HG03064 (cell line): ENCODE measurements around the gene LST1.

Experiments used
- ATAC-seq: cut with Tn5 transposase; IDR thresholded peaks from one replicate; pipeline ENCODE4 v1.9.1; 2021; ENCODE audit warnings: low read depth; ENCODE audit not compliant: unreplicated experiment

Gene LST1

DNA sequence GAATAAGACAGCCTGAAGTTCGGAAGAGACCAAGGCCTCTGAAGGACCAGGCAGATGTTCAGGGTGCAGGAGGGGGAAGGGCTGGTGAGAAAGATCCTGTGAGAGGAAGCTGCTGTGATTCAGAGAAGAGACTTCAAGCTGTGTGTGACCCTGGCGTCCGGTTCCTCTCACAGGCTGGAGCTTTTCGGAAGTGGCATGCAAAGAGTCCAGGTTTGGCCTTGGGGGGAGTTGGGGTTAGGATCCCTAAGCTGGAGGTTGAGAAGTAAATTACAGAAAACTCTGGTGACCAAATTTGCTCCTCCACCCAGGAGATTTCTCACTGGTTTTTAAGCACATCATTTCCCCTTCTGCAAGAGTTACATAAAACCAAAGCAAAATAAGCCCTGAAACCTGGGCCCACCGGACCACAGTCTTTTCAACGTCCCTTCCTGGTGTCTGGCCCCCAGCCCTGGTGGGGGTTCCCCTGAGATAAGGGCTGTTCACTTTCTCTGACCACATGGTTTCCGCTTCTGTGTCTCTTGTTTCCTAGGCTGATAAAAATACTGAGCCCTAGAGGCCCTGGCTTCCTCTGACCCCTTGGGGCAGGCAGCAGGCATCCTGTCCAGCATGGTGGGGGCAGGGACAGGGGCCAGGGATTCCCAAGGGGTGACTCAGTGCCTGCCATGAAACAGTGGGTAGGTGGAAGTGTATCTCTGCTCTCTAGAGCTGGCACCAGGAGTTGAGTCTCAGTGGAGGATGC lies 25.9 kb upstream of the LST1 start:
- ATAC-seq: peak; percentile 51

DNA sequence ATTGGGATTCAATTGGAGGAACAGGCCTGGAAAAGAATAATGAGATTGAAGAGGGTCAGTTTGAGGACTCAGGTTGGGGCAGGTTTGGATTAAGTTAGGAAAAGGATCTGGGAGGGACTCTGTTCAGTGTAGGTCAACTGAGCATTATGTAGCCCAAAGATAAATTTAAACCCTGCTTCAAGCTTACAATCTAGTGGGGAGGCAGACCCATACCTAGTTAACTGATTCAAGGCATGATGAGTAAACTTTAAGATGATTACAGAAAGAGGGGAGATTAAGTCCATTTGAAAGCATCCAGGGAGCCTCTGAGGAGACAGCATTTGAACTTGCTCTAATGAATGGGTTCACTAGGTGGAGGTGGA lies 25.4 kb upstream of the LST1 start:
- no peak for ATAC-seq

GRCh38 chr6:31567531-31568370 lies 18.3 kb upstream of the LST1 start:
- no peak for ATAC-seq

DNA sequence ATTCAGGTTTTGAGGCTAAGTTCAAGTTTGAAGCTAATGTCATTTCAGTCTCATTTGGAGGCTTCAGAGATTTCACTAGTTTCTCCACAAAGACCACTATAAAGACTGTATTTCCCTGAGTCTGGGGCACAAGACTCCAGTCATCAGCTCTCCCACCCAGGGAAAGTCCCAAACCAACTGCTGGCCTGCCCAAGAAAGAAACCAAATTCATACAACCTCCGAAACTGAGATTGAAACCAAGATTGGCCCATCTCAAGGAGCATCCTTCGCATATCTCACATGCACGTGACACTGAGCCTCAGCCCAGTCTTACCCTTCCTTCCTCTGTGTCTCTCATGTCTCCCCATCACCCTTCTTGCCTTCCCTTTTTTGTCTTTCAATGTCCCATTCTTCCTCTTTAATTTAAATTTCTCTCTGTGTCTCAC lies 17.5 kb upstream of the LST1 start:
- peak; percentile 49 for ATAC-seq

- no peak for ATAC-seq
Observed at GRCh38 chr6:31569861-31570536, 16.1 kb upstream of the LST1 start.

GRCh38 chr6:31572041-31572911 lies 13.8 kb upstream of the LST1 start, which contains the start of gene LTA:
Gene LTA (plus strand): TSS chr6:31572289. CDS start chr6:31572743, 454 bp downstream.
- ATAC-seq: peak; percentile 37

DNA sequence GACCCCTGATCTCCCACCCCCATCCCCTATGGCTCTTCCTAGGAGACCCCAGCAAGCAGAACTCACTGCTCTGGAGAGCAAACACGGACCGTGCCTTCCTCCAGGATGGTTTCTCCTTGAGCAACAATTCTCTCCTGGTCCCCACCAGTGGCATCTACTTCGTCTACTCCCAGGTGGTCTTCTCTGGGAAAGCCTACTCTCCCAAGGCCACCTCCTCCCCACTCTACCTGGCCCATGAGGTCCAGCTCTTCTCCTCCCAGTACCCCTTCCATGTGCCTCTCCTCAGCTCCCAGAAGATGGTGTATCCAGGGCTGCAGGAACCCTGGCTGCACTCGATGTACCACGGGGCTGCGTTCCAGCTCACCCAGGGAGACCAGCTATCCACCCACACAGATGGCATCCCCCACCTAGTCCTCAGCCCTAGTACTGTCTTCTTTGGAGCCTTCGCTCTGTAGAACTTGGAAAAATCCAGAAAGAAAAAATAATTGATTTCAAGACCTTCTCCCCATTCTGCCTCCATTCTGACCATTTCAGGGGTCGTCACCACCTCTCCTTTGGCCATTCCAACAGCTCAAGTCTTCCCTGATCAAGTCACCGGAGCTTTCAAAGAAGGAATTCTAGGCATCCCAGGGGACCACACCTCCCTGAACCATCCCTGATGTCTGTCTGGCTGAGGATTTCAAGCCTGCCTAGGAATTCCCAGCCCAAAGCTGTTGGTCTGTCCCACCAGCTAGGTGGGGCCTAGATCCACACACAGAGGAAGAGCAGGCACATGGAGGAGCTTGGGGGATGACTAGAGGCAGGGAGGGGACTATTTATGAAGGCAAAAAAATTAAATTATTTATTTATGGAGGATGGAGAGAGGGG lies 12.6 kb upstream of the LST1 start:
- ATAC-seq: no peak

DNA sequence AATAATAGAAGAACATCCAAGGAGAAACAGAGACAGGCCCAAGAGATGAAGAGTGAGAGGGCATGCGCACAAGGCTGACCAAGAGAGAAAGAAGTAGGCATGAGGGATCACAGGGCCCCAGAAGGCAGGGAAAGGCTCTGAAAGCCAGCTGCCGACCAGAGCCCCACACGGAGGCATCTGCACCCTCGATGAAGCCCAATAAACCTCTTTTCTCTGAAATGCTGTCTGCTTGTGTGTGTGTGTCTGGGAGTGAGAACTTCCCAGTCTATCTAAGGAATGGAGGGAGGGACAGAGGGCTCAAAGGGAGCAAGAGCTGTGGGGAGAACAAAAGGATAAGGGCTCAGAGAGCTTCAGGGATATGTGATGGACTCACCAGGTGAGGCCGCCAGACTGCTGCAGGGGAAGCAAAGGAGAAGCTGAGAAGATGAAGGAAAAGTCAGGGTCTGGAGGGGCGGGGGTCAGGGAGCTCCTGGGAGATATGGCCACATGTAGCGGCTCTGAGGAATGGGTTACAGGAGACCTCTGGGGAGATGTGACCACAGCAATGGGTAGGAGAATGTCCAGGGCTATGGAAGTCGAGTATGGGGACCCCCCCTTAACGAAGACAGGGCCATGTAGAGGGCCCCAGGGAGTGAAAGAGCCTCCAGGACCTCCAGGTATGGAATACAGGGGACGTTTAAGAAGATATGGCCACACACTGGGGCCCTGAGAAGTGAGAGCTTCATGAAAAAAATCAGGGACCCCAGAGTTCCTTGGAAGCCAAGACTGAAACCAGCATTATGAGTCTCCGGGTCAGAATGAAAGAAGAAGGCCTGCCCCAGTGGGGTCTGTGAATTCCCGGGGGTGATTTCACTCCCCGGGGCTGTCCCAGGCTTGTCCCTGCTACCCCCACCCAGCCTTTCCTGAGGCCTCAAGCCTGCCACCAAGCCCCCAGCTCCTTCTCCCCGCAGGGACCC lies 11.7 kb upstream of the LST1 start:
- no peak for ATAC-seq

DNA sequence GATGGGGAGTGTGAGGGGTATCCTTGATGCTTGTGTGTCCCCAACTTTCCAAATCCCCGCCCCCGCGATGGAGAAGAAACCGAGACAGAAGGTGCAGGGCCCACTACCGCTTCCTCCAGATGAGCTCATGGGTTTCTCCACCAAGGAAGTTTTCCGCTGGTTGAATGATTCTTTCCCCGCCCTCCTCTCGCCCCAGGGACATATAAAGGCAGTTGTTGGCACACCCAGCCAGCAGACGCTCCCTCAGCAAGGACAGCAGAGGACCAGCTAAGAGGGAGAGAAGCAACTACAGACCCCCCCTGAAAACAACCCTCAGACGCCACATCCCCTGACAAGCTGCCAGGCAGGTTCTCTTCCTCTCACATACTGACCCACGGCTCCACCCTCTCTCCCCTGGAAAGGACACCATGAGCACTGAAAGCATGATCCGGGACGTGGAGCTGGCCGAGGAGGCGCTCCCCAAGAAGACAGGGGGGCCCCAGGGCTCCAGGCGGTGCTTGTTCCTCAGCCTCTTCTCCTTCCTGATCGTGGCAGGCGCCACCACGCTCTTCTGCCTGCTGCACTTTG lies 10.7 kb upstream of the LST1 start, which contains the start of gene TNF:
Gene TNF, plus strand, starts transcription at position 231 of the 567 bp plus-strand sequence. Its CDS starts 177 bp downstream, at position 408.
- ATAC-seq: no peak

DNA sequence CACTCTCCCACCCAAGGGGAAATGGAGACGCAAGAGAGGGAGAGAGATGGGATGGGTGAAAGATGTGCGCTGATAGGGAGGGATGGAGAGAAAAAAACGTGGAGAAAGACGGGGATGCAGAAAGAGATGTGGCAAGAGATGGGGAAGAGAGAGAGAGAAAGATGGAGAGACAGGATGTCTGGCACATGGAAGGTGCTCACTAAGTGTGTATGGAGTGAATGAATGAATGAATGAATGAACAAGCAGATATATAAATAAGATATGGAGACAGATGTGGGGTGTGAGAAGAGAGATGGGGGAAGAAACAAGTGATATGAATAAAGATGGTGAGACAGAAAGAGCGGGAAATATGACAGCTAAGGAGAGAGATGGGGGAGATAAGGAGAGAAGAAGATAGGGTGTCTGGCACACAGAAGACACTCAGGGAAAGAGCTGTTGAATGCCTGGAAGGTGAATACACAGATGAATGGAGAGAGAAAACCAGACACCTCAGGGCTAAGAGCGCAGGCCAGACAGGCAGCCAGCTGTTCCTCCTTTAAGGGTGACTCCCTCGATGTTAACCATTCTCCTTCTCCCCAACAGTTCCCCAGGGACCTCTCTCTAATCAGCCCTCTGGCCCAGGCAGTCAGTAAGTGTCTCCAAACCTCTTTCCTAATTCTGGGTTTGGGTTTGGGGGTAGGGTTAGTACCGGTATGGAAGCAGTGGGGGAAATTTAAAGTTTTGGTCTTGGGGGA lies 10.0 kb upstream of the LST1 start:
- ATAC-seq: no peak

- ATAC-seq: no peak
Observed at GRCh38 chr6:31576897-31577578, 9.0 kb upstream of the LST1 start.

- no peak for ATAC-seq
Observed at GRCh38 chr6:31577579-31577966, 8.5 kb upstream of the LST1 start.

GRCh38 chr6:31578184-31579118 lies 7.6 kb upstream of the LST1 start:
- no peak for ATAC-seq

DNA sequence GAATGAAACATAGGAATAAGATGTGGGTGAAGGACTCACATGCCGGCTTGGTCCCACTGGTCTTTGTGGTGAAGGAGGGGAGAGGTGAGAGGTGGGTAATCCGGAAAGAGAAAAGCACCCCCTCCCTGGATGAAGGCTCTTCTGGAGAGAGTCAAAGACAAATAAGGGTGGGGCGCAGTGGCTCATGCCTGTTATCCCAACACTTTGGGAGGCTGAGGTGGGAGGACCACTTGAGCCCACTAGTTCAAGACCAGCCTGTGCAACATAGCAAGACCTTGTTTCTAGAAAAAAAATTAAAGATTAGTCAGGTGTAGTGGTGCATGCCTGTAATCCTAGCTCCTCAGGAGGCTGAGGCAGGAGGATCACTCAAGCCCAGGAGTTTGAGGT lies 7.0 kb upstream of the LST1 start:
- ATAC-seq: no peak

DNA sequence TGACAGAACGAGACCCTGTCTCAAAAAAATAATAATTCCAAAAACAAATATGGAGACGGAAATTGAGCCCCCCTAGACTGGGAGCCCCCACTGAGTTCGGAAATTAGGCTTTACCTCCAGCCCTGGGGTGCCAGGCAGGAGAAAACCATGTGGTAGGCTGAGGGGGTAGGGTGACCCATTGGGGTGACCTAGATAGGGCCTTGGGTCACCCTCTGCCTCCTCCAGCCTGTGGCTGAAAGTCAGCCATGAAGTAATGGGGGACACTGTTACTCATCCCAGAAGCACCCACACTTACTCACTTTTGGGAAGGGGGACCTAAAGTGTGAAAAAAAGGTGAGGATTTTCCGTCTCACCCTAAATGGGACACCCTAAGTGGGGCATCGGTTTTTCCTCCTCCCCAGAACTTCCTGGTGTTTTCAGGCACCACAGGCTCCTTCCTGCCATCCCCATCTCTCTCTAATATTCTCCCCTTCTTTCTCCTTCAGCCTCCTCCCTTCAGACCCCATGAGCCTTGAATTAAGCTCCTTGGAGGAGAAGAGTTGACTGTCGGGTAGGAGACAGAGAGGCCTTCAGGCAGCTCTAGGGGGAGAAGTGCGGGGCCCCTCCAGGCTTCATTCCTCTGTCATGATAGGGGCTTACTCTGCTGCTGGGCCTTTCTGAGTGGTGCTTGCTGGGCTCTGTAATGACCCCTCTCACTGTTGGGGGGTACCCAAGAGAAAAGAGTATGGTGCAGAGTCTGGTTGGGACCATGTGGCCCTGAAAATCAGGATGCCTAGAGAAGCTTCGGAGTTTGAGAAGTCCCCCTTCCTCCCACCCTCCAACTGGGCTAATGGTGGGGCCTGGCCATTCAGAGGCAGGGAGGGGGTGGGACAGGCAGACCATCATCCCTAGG lies 6.3 kb upstream of the LST1 start:
- no peak for ATAC-seq
